Calu3 (cell line): Measurements from ENCODE around the gene ABR. TPM values are rescaled to one million over a fixed set of nuclear protein-coding genes. Genes with fewer than 3 reads are reported as not detected.

Experiments
- BruUV-seq: library from RNA; stranded (reverse); fragments of 400-500 nt; replicated peaks from 2 replicates; lab custom pipeline; 2021; lab: Mats Ljungman, UMichigan
- CTCF ChIA-PET: fragments of 300-600 bp; sonication (Branson Sonifier 250); formaldehyde crosslinking; loops from one replicate; lab custom pipeline; 2022; ENCODE audit warnings: antibody characterized with exemption; lab: Charles Lee
- DNase-seq: peaks from one replicate; pipeline ENCODE4 v3.0.0; 2022
- H3K27ac Mint-ChIP-seq: one replicate; pipeline ENCODE4 v1.8.0; 2022; ENCODE audit warnings: mixed read lengths; ENCODE audit not compliant: unreplicated experiment
- H3K27me3 Mint-ChIP-seq: one replicate; pipeline ENCODE4 v1.8.0; 2022; ENCODE audit warnings: mixed read lengths; ENCODE audit not compliant: unreplicated experiment
- H3K36me3 Mint-ChIP-seq: one replicate; pipeline ENCODE4 v1.8.0; 2022; ENCODE audit warnings: mild to moderate bottlenecking, moderate library complexity, mixed read lengths; ENCODE audit not compliant: insufficient read depth, unreplicated experiment
- H3K4me1 Mint-ChIP-seq: one replicate; pipeline ENCODE4 v1.8.0; 2022; ENCODE audit warnings: mild to moderate bottlenecking, low read depth, mixed read lengths; ENCODE audit not compliant: unreplicated experiment
- H3K4me3 Mint-ChIP-seq: one replicate; pipeline ENCODE4 v1.8.0; 2022; ENCODE audit warnings: mild to moderate bottlenecking, low read depth, moderate library complexity, mixed read lengths; ENCODE audit not compliant: unreplicated experiment
- H3K9me3 Mint-ChIP-seq: one replicate; pipeline ENCODE4 v1.8.0; 2022; ENCODE audit warnings: low read depth, mixed read lengths; ENCODE audit not compliant: unreplicated experiment
- CTCF ChIP-seq: fragments of 200-600 bp; IDR thresholded peaks from one replicate; pipeline ENCODE4 v1.8.0; 2022; ENCODE audit warnings: antibody characterized with exemption; ENCODE audit not compliant: unreplicated experiment
- intact Hi-C: fragments of 100-400 bp; cut with micrococcal nuclease; formaldehyde crosslinking; loops from one replicate; pipeline ENCODE4 v1.10.0; 2022; ENCODE audit not compliant: unreplicated experiment
- total RNA-seq: library from RNA; stranded (reverse); gene quantifications from 2 replicates; pipeline ENCODE4 v1.2.3, GENCODE V29; 2022

The ABR gene
- total RNA-seq, 1 experiment from 2014 or later, result 92.7 TPM

GRCh38 chr17:1169929-1170312 is 9.9 kb downstream of the ABR start:
- H3K27me3 Mint-ChIP-seq, result no peaks in the 10 kb centered on the region
- intact Hi-C loops, result no loop called here
- TF ChIP-seq CTCF, result no peak
- CTCF ChIA-PET, result no interaction called here
- no peaks in the 10 kb centered on the region for H3K4me1 Mint-ChIP-seq
- no peak for DNase-seq
- no peak overlapping the region for H3K4me3 Mint-ChIP-seq
- no TSS peak for BruUV-seq
- H3K9me3 Mint-ChIP-seq, result no peaks in the 10 kb centered on the region
- H3K27ac Mint-ChIP-seq, result no peak overlapping the region
- peaks cover 3% of the 10 kb centered on the region for H3K36me3 Mint-ChIP-seq

GRCh38 chr17:1169221-1169928 is 10.4 kb downstream of the ABR start:
- no peak for DNase-seq
- BruUV-seq, result no TSS peak
- H3K9me3 Mint-ChIP-seq, result no peaks in the 10 kb centered on the region
- intact Hi-C loops, result no loop called here
- H3K4me1 Mint-ChIP-seq, result no peaks in the 10 kb centered on the region
- H3K4me3 Mint-ChIP-seq, result no peak overlapping the region
- no peaks in the 10 kb centered on the region for H3K27me3 Mint-ChIP-seq
- no peak for TF ChIP-seq CTCF
- CTCF ChIA-PET, result no interaction called here
- H3K36me3 Mint-ChIP-seq, result peaks cover 3% of the 10 kb centered on the region
- H3K27ac Mint-ChIP-seq, result no peak overlapping the region

- no peak for DNase-seq
- intact Hi-C loops, result no loop called here
- no peaks in the 10 kb centered on the region for H3K9me3 Mint-ChIP-seq
- CTCF ChIA-PET, result no interaction called here
- no peak overlapping the region for H3K27ac Mint-ChIP-seq
- peaks cover 3% of the 10 kb centered on the region for H3K36me3 Mint-ChIP-seq
- no peaks in the 10 kb centered on the region for H3K27me3 Mint-ChIP-seq
- H3K4me3 Mint-ChIP-seq, result no peak overlapping the region
- no TSS peak for BruUV-seq
- TF ChIP-seq CTCF, result no peak
- H3K4me1 Mint-ChIP-seq, result no peaks in the 10 kb centered on the region
Observed at GRCh38 chr17:1168533-1169220, 11.1 kb downstream of the ABR start.

- peaks cover 3% of the 10 kb centered on the region for H3K36me3 Mint-ChIP-seq
- CTCF ChIA-PET, result no interaction called here
- no peaks in the 10 kb centered on the region for H3K27me3 Mint-ChIP-seq
- no peaks in the 10 kb centered on the region for H3K9me3 Mint-ChIP-seq
- intact Hi-C loops, result no loop called here
- H3K4me1 Mint-ChIP-seq, result no peaks in the 10 kb centered on the region
- DNase-seq, result no peak
- H3K4me3 Mint-ChIP-seq, result no peak overlapping the region
- TF ChIP-seq CTCF, result no peak
- no TSS peak for BruUV-seq
- H3K27ac Mint-ChIP-seq, result no peak overlapping the region
Observed at GRCh38 chr17:1166276-1166675, 13.5 kb downstream of the ABR start.
